Effector memory CD4-positive, alpha-beta T cell (primary cell): Measurements from ENCODE around the gene CAPN6.

ENCODE experiments used
- DNase-seq, 3 donors: peaks; one replicate each; pipeline ENCODE4 v3.0.0-alpha.2; 2020
- H3K27ac ChIP-seq: 2 replicates; pipeline ENCODE4 v1.7.0; 2013; ENCODE audit warnings: mild to moderate bottlenecking, low read length, moderate library complexity; ENCODE audit not compliant: insufficient read depth, poor library complexity, severe bottlenecking
- H3K27me3 ChIP-seq: replicated peaks from 2 replicates; pipeline ENCODE4 v1.7.0; 2013; ENCODE audit warnings: mild to moderate bottlenecking, low read length; ENCODE audit not compliant: insufficient read depth, control insufficient read depth, poor library complexity, severe bottlenecking
- H3K36me3 ChIP-seq: 2 replicates; pipeline ENCODE4 v1.7.0; 2013; ENCODE audit warnings: mild to moderate bottlenecking, low read length, moderate library complexity; ENCODE audit not compliant: control insufficient read depth, insufficient read depth
- H3K4me1 ChIP-seq: 2 replicates; pipeline ENCODE4 v1.7.0; 2013; ENCODE audit warnings: low read length, mild to moderate bottlenecking; ENCODE audit not compliant: control insufficient read depth, insufficient read depth, poor library complexity, severe bottlenecking
- H3K4me3 ChIP-seq: 2 replicates; pipeline ENCODE4 v1.7.0; 2013; ENCODE audit warnings: low read length, low read depth, mild to moderate bottlenecking; ENCODE audit not compliant: insufficient read depth, poor library complexity, severe bottlenecking
- H3K9me3 ChIP-seq: 2 replicates; pipeline ENCODE4 v1.7.0; 2013; ENCODE audit warnings: mild to moderate bottlenecking, low read length, moderate library complexity; ENCODE audit not compliant: control insufficient read depth
- total RNA-seq, 3 donors: gene quantifications; one replicate each; lab custom pipeline; 2026; lab: John Stamatoyannopoulos, UW

CAPN6 gene, protein sequence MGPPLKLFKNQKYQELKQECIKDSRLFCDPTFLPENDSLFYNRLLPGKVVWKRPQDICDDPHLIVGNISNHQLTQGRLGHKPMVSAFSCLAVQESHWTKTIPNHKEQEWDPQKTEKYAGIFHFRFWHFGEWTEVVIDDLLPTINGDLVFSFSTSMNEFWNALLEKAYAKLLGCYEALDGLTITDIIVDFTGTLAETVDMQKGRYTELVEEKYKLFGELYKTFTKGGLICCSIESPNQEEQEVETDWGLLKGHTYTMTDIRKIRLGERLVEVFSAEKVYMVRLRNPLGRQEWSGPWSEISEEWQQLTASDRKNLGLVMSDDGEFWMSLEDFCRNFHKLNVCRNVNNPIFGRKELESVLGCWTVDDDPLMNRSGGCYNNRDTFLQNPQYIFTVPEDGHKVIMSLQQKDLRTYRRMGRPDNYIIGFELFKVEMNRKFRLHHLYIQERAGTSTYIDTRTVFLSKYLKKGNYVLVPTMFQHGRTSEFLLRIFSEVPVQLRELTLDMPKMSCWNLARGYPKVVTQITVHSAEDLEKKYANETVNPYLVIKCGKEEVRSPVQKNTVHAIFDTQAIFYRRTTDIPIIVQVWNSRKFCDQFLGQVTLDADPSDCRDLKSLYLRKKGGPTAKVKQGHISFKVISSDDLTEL
- total RNA-seq = 0 reads per million in 3 donors

DNA sequence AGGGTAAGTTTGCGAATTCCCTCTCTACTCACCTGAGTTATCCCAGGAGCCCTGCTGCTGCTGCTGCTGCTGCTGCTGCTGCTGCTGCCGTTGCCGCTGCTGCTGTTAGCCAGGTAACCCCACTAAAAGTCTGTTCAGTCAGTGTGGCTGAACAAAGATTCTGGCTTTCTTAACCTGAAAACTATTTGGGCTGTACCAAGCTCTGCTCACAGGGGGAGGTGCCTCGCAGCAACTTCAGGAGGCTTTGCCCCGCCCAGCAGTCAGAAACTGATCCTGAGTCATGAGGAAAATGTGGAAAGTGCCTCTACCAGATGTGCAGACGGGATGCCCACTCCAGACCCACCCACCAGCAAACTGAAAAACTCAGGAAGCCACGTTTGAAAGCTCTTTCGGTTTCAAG is at the start of gene CAPN6:
TSS of gene CAPN6 (minus strand) at position 145 of the 400 bp plus-strand sequence. CDS start 6,547 bp downstream, outside the sequence.
- Histone ChIP-seq H3K4me3 (no peak within 1 kb of the TSS), H3K27me3 (no peaks in the 10 kb centered on the region), H3K9me3 (no peaks in the 10 kb centered on the region), H3K27ac (no peak within 1 kb of the TSS), H3K4me1 (no peaks in the 10 kb centered on the region), H3K36me3 (no peaks in the 10 kb centered on the region)
- no peak for DNase-seq

DNA sequence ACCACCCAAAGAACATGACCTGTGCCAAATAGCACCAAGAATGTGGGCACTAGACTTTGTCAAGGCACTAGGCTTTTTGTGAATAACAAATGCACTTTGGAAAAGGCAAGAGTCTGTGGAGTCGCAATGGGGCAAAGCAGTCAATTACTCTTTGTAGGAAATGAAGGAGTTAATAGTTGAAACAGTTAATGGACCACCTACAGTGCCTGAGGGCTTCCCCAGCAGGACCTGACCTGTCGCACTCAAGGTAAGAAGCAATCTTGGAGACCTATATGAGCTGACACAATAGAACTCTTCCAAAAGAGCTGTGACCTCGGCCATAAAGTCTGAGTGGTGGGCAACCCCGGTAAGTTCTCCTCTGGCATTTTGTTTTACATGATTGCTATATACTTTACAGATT is 49.2 kb upstream of the CAPN6 start:
- no peaks in the 10 kb centered on the region for H3K4me1 ChIP-seq
- no peaks in the 10 kb centered on the region for H3K9me3 ChIP-seq
- no peak overlapping the region for H3K4me3 ChIP-seq
- H3K36me3 ChIP-seq = no peaks in the 10 kb centered on the region
- H3K27ac ChIP-seq = no peak overlapping the region
- DNase-seq = no peak
- no peaks in the 10 kb centered on the region for H3K27me3 ChIP-seq

DNA sequence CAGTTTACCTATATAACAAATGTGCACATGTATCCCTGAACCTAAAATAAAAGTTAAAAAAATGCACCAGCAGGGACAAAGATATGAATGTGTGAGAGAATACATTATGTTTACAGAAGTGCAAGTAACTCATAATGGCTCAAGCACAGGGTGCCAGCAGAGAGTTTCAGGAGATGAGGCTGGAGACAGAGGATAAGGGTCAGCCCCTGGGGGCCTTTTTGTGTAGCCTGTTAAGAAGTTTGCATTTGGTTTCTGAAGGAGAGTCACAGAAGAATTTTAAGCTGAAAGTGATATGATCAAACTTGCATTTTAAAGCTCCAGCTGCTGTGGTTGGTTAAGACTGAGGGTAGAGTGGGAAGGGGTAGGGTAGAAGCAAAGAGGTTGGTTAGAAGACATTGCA is 48.6 kb upstream of the CAPN6 start:
- H3K9me3 ChIP-seq = no peaks in the 10 kb centered on the region
- H3K36me3 ChIP-seq = no peaks in the 10 kb centered on the region
- no peaks in the 10 kb centered on the region for H3K27me3 ChIP-seq
- H3K4me3 ChIP-seq = no peak overlapping the region
- DNase-seq = no peak
- no peaks in the 10 kb centered on the region for H3K4me1 ChIP-seq
- no peak overlapping the region for H3K27ac ChIP-seq

DNA sequence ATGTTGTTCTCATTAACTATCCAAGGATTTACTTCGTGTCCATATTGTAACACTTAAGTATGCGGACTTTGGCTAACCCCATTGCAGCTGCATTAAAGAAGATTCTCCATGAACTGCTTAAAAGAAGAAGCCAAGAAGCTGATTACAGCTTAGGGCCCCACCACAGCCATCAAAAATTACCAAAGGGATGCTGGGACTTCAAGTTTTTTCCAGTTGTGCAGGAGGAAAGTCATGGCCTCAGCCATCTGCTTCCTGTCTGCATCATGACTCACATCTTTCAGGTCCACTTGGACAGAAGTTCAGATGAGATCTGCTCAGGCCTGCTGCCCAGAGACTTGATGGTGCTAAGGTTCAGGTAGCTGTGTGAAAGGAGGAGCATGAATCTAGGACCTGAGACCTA is 38.8 kb upstream of the CAPN6 start:
- Histone ChIP-seq H3K36me3 (no peaks in the 10 kb centered on the region), H3K4me1 (no peaks in the 10 kb centered on the region), H3K9me3 (no peaks in the 10 kb centered on the region), H3K4me3 (no peak overlapping the region), H3K27me3 (no peaks in the 10 kb centered on the region), H3K27ac (no peak overlapping the region)
- no peak for DNase-seq

DNA sequence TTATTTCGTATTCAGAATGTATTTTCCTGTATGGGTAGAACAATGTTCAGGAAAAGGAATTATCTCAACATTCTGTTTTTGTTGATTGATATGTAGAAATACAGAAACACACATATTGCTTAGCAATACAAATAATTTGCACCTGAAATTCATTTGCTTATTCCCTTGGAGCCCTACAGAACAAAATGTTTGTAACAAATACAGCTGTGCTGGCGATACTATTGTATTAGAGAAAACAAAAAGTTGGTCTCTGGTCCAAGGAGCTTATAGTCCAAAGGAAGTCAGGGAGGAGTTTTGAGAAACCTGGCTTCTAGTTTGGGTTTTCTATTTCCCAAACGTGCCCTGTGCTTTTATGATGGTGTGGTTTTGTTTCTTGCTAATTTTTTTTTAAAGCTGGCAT is 37.8 kb upstream of the CAPN6 start:
- no peaks in the 10 kb centered on the region for H3K36me3 ChIP-seq
- no peak overlapping the region for H3K27ac ChIP-seq
- no peaks in the 10 kb centered on the region for H3K9me3 ChIP-seq
- DNase-seq = no peak
- H3K4me1 ChIP-seq = no peaks in the 10 kb centered on the region
- no peak overlapping the region for H3K4me3 ChIP-seq
- no peaks in the 10 kb centered on the region for H3K27me3 ChIP-seq

DNA sequence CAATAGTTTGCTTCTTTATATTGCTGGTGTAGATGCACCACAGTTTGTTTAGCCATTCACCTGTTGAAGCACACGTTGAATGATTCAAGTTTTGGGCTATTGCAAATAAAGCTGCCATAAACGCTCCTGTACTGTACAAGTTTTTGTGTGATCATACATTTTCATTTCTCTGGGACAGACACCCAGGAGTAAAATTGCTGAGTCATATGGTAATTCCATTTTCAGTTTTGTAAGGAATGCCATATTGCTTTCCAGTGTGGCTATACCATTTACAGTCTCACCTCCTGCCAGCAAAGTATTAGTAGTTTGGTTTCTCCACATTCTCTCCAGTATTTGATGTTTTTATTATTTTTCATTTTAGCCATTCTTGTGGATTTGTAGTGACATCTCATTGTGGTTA is 32.0 kb upstream of the CAPN6 start:
- H3K4me3 ChIP-seq = no peak overlapping the region
- H3K36me3 ChIP-seq = no peaks in the 10 kb centered on the region
- DNase-seq = no peak
- H3K9me3 ChIP-seq = no peaks in the 10 kb centered on the region
- H3K27ac ChIP-seq = no peak overlapping the region
- no peaks in the 10 kb centered on the region for H3K27me3 ChIP-seq
- no peaks in the 10 kb centered on the region for H3K4me1 ChIP-seq

DNA sequence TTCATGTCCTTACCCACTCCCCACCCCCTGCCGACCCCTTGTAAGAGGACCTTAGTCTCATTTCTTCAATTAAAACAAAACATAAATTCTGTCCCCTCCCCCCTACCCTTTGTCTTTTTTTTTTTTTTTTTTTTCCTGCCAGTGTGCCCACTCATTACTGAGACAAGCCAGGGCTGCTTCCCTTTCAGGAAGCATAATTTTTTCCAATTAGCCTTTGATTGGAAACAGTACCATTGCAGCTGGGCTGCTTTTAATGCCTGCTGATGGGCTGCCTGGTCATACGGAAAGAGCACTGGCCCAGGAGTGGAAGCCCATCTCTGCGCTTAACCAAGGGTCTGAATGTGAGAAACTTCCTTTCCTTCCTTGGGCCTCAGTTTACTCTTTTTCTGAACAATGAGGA is 18.6 kb upstream of the CAPN6 start:
- Histone ChIP-seq H3K4me3 (no peak overlapping the region), H3K27me3 (no peaks in the 10 kb centered on the region), H3K9me3 (no peaks in the 10 kb centered on the region), H3K27ac (no peak overlapping the region), H3K4me1 (no peaks in the 10 kb centered on the region), H3K36me3 (no peaks in the 10 kb centered on the region)
- no peak for DNase-seq

GRCh38 chrX:111284631-111285293 is 14.5 kb upstream of the CAPN6 start:
- no peaks in the 10 kb centered on the region for H3K36me3 ChIP-seq
- DNase-seq = no peak
- no peaks in the 10 kb centered on the region for H3K9me3 ChIP-seq
- no peaks in the 10 kb centered on the region for H3K4me1 ChIP-seq
- no peak overlapping the region for H3K4me3 ChIP-seq
- no peaks in the 10 kb centered on the region for H3K27me3 ChIP-seq
- H3K27ac ChIP-seq = no peak overlapping the region

GRCh38 chrX:111283446-111283845 is 13.2 kb upstream of the CAPN6 start:
- H3K36me3 ChIP-seq = no peaks in the 10 kb centered on the region
- DNase-seq = no peak
- no peak overlapping the region for H3K27ac ChIP-seq
- H3K9me3 ChIP-seq = no peaks in the 10 kb centered on the region
- no peak overlapping the region for H3K4me3 ChIP-seq
- no peaks in the 10 kb centered on the region for H3K4me1 ChIP-seq
- H3K27me3 ChIP-seq = no peaks in the 10 kb centered on the region

GRCh38 chrX:111282991-111283390 is 12.7 kb upstream of the CAPN6 start:
- H3K27me3 ChIP-seq = no peaks in the 10 kb centered on the region
- no peaks in the 10 kb centered on the region for H3K9me3 ChIP-seq
- no peak overlapping the region for H3K4me3 ChIP-seq
- H3K4me1 ChIP-seq = no peaks in the 10 kb centered on the region
- H3K36me3 ChIP-seq = no peaks in the 10 kb centered on the region
- no peak for DNase-seq
- no peak overlapping the region for H3K27ac ChIP-seq
